ENCODE results near the gene CDT1.

Gene CDT1

DNA sequence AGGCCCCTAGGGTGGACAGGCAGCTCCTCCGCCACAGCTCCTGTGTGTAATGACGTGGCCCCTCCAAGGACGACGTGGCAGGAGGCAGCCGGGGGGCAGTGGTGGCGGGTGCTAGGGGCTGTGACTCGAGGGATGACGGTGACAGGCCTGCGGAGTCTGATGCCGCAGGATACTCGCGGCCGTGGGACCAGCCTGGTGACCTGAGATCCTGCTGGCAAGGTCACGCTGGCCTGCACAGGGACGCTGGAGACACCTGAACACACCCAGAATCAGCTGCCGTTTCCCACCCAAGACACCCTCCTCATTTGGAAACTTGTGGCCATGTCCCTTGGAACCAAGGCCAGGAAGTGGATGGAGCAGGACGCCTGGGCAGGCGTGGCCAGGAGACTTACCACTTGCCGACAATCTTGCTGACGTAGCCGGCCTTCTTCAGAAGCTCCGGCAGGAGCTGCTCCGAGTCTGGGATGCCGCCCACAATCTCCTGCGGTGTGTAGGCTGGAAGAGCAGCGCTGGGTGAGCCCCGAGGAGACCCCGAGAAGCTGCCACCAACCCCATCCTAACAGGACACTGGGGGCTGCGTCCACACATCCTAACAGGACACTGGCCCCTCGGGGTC, 37.1 kb downstream of the CDT1 start:
- FAIRE-seq = no peak

DNA sequence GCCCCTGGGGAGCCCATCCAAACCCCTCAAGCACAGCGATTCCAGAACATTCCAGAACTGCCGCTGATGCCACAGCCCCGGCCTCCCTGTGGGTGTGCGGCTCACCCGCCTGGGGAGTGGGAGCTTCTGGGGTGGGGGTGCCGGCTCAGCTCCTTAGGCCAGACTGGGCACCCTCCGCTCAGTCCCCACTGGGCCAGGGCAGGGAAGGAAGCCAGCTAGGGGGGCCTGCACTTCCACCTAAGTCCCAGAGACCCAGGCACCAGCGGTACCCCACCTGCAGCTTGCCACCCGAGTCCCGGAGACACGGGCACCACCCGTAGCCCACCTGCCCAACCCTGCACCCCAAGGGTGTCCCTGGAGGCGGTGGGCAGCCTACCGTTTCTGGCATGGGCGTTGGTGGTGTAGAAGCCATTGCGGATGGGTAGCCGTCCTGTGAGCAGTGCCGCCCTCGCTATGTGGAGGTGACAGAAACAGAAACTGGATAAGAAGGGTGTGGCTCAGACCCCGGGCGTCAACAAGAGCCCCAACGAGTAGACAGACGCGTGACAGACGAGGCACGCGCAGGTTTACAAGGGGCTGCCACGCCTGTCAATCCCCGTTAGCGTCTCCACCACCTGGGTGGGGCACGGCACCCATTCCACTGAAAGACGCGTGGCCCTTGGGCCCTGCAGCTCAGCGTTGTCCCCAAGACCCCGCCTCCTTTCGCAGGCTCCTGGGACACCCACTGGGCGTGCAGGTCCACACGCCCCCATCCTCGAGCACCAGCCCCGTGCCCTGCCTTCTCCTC, 38.1 kb downstream of the CDT1 start:
- FAIRE-seq = no peak

DNA sequence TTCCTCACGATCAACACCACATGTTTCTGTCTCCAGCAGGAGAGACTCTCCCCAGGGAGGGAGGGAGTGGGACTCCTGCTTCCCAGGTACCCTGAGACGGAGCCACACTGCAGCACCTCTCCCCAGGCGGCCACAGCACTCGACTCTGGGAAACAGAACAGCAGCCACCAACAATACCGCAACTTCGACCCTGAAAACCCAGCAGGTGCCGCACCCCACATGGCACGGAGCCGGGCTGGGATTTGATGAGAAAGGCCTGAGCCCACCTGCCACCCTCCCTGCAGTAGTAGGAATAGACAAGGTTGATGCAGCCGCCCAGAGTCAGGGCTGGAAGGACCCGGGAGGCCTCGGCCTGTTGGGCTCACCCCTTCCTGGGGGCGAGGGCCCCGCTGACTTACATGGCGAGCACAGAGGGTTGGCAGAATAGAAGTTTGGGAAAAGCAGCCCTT, 38.7 kb downstream of the CDT1 start:
- FAIRE-seq = no peak

DNA sequence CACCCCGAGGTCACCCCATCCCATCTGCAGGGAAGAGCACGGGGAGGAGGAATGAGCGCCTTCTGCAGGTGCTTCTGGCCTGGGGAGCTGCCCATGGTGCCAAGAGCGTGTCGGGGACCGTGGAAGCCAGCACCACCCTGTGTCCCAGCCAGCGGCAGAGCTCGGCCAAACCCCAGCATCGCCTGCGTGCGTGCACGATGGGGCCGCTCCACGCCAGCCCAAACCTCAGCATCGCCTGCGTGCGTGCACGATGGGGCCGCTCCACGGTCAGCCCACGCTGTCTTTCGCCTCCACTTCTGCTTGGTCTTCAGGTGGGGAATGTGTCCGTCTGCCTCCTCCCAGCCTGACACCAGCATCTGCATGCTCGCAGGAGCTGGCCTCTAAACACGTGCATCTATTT, 39.2 kb downstream of the CDT1 start:
- FAIRE-seq = no peak

DNA sequence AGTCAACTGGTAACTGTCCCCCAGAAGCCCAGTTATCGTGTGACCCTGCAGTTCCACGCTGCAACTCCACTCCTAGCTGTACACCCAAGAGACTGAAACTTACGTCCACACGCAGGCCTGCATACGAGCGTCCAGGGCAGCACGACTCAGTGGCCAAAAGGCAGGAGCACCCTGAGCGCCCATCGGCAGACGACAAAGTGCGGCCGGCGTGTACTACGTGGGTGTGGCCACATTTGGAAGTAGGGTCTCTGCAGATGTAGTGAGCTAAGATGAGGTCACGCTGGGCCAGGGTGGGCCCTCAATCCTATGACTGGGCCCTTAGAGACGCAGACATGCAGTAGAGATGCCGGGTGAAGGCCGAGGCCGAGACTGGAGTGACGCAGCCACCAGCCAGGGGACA, 39.7 kb downstream of the CDT1 start:
- FAIRE-seq = no peak

DNA sequence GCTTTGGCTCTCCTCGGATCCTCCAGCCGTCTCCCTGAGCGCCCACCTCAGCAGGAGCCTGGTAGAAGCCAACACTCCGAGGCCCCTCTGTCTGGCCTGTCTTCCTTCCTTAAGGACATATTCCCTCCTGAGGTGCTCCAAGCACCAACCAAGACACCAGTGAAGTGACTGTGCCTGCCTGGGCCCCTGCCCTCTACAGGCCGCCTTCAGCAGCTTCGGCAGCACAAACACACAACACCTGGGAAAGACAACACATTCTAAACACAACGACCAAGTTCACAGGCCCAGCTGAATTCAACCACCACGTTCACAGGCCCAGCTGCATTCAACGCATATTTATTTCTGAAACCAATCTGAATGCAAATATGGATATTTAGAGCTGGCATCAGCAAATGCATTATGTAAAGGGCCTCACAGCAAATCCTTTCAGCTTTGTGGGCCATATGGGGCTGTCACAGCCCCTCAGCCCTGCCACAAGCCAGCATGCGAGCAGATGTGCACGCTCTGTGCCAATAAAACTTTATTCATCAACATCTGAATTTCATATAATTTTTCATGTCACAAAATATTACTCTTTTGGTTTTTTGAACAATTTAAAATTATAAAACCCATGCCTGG, 40.9 kb downstream of the CDT1 start:
- no peak for FAIRE-seq

DNA sequence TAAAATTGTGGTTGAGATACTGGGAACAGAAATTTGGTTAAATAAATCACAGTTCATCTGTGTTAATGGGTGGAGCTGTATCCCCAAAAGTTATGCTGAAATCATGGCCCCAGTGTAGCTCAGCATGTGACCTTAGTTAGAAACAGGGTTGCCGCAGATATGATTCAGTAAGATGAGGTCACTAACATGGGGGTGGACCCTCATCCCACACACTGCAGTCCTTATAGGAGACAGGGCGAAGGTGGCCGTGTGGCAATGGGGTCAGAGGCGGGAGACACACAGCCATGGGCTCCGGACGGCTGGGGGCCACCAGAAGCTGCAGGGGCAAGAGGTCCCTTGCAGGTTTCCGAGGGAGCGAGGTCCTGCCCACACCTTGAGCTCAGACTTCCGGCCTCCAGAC, 42.5 kb downstream of the CDT1 start:
- no peak for FAIRE-seq

DNA sequence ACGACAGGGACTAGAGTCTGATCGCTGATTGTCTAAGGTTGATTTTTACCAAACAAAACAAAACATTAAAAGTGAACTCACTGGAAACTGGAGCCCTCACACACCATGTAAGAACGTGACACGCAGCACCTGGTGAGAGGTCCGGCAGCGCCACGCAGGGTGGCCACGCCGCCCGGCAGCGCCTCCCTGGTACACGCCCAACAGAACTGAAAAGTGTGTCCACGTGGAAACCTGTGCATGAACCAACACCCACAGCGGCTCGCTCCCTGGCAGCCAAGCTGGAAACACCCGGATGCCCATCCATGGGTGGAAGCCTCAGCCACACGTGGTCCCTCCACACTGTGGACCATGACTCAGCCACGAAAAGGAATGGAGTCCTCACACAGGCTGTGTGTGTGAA, 44.1 kb downstream of the CDT1 start:
- FAIRE-seq = no peak

DNA sequence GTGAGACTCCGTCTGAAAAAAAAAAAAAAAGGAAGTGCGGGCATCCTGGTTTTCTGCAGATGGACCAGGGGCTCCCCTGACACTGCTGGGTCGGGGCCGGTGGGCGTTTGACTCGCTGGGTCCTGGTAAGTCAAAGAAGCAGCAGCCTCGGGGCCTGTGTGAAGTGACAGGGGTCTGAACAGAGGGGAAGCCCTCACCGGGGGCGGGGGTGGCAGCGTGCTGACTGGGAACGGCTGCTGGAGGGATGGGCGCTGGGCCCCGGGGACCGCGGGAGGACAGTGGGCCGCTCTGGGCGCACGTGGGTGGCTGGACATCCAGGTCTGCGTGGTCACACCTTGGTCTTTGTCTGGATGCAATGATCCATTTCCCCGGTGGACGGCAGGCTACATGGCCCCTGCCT, 45.0 kb downstream of the CDT1 start:
- FAIRE-seq = no peak

DNA sequence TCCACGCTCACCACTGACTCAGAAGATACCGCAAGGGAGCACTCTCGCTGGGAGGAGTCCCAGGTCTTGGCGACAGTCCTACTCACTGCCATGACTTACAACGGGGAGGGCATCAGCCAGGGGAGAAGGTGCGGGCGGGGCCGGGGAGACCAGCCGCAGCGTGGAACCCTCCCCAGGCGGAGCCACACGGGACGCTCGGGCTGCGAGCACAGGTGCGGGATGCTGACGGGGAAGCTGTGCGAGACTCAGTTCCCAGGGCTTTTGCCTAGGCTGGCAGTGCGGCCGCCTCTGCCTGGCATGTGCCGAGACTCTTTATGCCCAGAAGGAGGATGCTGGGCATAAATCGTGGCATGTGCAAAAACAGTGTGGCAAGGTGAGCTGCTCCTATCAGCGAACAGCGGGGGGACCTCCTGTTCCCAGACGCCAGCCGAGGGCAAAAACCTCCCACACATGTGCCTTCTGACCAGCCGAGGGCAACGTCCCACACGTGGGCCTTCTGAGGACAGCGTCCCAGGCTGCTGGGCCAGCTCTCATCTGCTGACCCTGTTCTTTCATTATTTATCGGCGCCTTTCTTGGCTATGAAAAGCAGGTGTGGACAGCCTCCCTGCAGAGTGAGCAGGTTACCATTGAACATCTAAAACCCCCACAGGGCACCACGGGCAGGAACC, 47.1 kb downstream of the CDT1 start:
- no peak for FAIRE-seq

DNA sequence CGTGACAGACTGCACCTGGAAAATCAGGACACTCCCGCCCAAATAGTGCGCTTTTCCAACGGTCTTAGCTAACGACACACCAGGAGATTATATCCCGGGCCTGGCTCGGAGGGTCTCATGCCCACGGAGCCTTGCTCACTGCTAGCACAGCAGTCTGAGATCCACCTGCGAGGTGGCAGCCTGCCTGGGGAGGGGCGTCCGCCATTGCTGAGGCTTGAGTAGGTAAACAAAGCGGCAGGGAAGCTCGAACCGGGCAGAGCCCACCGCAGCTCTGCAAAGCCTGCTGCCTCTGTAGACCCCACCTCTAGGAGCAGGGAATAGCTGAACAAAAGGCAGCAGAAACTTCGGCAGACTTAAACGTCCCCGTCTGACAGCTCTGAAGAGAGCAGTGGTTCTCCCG, 48.0 kb downstream of the CDT1 start:
- no peak for FAIRE-seq

DNA sequence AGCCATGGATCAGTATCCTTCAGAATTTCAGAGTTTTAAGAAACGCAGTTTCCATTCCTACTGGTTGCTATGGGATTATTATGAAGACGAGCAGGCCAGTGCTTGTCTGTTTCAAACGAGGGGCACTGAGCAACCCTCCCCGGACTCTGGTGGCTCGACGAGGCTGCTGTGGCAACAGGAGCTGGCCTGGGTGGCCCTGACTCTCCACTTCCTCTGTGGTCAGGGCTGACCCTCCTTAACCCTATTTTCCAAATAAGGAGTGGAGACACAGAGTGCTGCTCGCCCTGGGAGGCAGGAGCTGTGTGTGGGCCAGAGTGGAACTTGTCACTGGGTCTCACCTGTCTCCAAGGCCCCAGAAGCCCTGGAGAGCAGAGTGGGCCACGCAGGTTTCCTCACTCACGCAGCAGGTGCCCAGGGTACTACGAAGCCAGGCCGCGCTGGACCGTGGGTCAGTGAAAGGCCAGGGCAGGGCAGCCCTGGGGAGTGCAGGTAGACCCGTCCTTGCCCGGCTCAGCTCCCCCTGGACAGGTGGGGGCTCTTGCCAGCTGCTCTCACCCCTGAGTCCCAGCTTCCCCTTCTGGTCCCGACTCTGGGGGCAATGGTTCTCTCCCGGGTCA, 49.8 kb downstream of the CDT1 start:
- FAIRE-seq = no peak

DNA sequence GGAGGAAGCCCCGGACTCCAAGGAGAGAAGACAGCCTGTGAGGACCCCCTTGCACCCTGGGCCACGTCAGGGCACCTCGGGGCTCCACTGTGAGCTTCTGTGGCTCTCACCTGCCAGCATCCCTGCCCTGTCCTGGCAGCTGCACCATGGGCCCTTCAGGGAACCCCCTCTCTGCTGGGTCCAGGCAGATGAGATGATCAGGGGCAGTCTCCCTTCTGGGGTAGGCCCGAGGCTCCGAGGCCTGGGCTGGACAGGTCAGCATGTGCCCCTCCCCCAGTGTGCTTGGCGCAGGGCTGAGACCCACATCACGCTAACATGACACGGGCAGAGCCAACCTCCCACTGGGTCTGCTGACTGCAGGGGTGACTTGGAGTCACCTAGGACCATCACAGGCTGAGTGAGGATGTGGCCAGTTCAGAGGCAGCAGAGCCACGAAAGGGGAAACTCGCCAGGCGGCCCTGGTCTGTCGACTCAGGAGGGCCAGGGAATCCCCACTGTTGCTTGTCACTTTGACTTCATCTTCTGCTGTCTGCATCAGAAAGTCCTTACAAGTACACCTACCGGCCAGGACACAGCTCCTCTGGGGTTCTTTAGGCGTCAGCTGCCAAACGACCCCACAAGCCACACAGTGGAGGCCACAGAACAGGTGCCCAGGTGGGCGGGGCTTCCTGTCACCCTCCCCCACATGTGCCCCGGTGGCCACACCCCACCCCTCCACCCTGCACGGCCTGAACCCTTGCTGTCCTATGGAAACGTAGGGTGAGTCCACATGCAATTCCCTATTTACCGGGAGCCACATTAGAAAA, 50.9 kb downstream of the CDT1 start:
- no peak for FAIRE-seq

DNA sequence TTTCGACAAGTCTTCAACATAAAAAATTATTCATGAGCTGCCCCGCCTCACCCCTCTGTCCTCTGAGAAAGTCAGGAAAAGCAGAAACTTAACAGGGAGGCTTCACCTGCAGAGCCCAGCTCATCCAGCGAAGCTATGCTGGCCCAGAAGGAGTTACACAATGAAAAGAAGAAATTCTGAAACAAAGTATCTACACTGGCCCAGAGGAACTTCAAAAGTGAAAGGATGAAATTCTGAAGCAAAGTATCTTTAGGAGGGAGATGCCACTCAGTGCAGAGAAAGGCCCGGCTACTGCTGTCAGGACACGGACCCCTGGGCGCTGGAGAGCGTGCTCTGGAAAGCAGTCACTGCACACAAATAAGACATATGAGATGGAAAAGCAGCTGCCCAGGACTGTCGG, 51.6 kb downstream of the CDT1 start:
- FAIRE-seq = no peak

DNA sequence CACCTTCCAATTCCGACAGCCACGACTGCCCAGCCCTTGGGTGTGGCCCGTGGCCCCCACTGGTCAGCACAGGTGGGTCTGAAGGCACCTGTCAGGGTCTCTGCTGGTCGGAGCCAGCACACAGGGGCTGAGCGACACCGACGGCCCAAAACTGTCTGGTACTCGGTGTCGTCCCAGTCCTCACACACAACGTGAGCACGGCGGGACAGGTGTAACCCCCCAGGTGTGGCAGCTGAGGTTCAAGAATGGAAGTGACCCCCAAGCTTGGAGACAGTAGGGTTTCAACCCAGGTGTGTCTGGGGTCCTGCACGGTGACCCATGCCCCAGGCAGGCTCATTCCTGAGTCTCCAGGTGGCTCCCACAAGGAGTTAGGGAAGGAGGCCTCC, 52.1 kb downstream of the CDT1 start:
- FAIRE-seq = no peak

DNA sequence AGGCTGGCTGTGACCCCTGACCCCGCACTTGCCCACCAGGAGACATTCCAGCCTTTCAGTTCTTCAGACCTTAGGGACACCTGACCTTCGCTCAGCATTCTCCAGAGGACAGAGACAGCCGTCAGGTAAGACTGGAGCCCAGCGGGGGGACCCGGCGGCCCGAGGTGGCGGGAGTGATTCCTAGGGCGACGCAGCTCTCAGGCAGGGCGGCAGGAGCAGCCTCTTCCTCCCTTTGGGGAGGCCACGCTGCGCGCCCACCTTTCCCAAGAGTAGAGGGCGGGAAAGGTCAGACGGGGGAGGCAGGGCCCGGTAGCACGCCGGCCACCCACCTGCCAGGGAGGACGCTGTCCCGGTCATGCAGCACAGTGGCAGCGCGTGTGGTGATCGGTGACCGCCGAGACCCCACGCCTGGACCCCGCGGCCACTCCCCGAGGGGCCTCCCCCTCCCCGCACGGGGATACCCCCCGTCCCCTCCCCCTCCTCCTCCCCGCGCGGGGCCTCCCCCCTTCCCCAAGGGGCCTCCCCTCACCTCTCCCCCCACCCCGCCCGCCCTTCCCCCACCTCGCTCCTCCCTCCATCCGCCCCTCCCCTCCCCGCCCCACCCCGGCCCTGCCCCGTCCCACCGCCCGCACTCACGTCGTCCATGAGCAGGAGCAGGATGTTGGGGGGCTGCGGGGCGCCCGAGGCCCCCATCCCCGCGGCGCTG, 52.7 kb downstream of the CDT1 start:
- FAIRE-seq = no peak

DNA sequence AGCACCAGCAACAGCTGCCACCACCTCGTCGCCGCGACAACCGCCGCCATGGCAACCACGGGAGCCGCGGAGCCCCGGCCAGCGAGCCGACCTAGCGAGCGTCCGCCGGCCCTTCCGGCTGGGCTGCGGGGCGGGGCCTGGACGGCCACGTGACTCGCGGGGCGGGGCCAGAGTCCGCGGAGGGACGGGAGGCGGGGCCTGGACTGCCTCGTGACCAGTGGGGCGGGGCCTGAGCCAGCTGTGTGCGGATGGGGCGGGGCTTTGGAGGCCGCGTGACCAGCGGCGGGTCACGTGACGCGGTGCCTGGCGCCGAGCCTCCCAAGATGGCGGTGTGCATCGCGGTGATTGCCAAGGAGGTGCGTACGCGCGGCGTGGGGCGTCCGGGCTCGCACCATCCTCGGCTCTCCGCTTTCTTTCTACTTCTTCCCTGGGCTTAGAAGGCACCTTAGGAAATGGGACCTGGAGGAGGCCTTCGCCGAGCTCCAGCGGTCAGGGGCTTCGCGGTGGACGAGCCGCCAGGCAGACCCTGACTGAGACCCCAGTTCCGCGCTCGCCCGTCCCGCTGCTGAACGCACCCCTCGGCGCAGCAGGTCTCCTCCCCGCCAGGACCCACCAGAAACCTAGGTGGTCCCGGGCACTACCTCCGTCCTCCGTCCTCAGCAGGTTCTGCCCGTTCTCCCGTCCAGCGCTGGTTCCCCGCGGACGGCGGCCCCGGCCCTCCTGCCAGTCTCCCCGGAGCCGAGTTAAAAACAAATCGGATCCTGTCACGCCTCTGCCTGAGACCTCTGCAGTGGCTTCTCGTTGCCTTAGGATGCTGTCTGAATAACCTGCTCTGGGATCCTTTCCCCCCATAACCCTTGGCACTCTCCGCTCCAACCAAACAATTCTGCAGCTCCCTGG, 53.5 kb downstream of the CDT1 start, which contains the start of the genes GALNS and TRAPPC2L:
Gene GALNS (minus strand): TSS at position 120 of the 900 bp plus-strand sequence. CDS start 70 bp downstream, at position 50.
Gene TRAPPC2L (plus strand): TSS at position 300 of the 900 bp plus-strand sequence. CDS start 24 bp downstream, at position 324.
- peak; percentile 50 for FAIRE-seq

DNA sequence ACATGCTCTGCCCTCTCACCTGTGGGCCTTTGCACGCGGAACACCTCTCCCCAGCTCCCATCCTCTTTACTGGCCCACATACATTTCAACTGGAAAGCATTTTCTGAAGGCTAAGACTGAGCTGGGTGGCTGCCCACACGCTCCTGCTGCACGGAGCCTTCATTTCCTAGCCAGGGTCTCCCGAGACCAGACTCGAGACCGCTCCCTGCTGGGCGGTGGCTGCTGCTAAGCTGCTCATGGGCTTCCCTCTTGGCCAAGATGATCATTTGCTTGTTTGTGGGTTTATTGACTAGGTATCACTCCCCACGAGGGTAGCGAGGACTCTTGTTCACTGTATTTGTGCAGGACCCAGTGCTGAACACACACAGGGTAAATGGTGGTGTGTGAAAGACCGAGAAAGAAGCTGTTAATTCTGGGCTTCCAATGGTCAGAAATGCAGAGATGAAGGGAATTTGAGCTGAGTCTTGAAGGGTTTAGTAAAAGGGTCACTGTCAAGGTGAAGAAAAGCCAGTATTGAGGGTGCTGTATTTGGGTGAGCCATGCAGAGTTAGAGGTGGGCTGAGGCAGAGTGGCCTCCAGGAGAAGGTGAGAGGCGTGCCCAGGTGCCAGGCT, 54.2 kb downstream of the CDT1 start:
- peak; percentile 45 for FAIRE-seq
